Activated CD8-positive, alpha-beta memory T cell treated with anti-CD3 and anti-CD28 coated beads, Interleukin-2, amount 10 ng/mL, durations not matched to agents 7 days and 5 days (primary cell): ENCODE measurements around the gene KIAA0513. TPM values are rescaled to one million over a fixed set of nuclear protein-coding genes. Genes with fewer than 3 reads are reported as not detected.
A peak's percentile ranks its signal among the peaks of the same experiment; 100 is the strongest.
"Not testable (repeated sequence)": the region's sequence is repeated elsewhere in the genome, so short reads cannot be mapped to it uniquely, and the experiment has no call there.

Experiments
- ATAC-seq: fragments of 150-1000 bp; cut with Tn5 transposase; one replicate; pipeline ENCODE4 v1.10.0; 2021; ENCODE audit warnings: moderate library complexity
- CTCF ChIA-PET: fragments of 350-600 bp; sonication (Branson Sonifier 250); formaldehyde crosslinking; loops from one replicate; lab custom pipeline; 2021; ENCODE audit warnings: antibody characterized with exemption; lab: Charles Lee
- DNase-seq: peaks from one replicate; pipeline ENCODE4 v3.0.0-alpha.2; 2020
- H3K27ac Mint-ChIP-seq: one replicate; pipeline ENCODE4 v1.8.0; 2021; ENCODE audit warnings: mild to moderate bottlenecking, mixed read lengths
- H3K27me3 Mint-ChIP-seq: one replicate; pipeline ENCODE4 v1.8.0; 2021; ENCODE audit warnings: mixed read lengths
- H3K36me3 Mint-ChIP-seq: one replicate; pipeline ENCODE4 v1.8.0; 2021; ENCODE audit warnings: mild to moderate bottlenecking, mixed read lengths
- H3K4me1 Mint-ChIP-seq: one replicate; pipeline ENCODE4 v1.8.0; 2021; ENCODE audit warnings: mixed read lengths
- H3K4me3 Mint-ChIP-seq: one replicate; pipeline ENCODE4 v1.8.0; 2021; ENCODE audit warnings: mild to moderate bottlenecking, moderate library complexity, mixed read lengths
- H3K9me3 Mint-ChIP-seq: one replicate; pipeline ENCODE4 v1.8.0; 2022; ENCODE audit warnings: low read depth, mixed read lengths
- total RNA-seq, 2 experiments: library from RNA; stranded (reverse); gene quantifications; one replicate each; pipeline ENCODE4 v1.2.3, GENCODE V29; 2021

KIAA0513 gene
- total RNA-seq, 2 experiments from 2014 or later: 7.9 to 9.6 TPM

- Mint-ChIP-seq H3K27me3 (no peaks in the 10 kb centered on the region), H3K4me1 (peaks cover 31% of the 10 kb centered on the region), H3K27ac (no peak overlapping the region), H3K36me3 (no peaks in the 10 kb centered on the region), H3K4me3 (peak overlapping the region; percentile 86), H3K9me3 (no peaks in the 10 kb centered on the region)
- ATAC-seq (no peak), DNase-seq (no peak)
- CTCF ChIA-PET: interaction anchor here (1.1 to 4.6 kb wide), 8 partner anchors 14 to 589 kb away, joined by 3 to 43 read pairs (median 5); partner anchors contain the start of gene ZDHHC7
Observed at GRCh38 chr16:85026703-85027102, 892 bp upstream of the KIAA0513 start.

GRCh38 chr16:85027958-85028684 lies 526 bp downstream of the KIAA0513 start:
- Mint-ChIP-seq H3K27ac (peak overlapping the region; percentile 87), H3K4me3 (peak overlapping the region; percentile 86), H3K36me3 (no peaks in the 10 kb centered on the region), H3K9me3 (no peaks in the 10 kb centered on the region), H3K27me3 (no peaks in the 10 kb centered on the region), H3K4me1 (peaks cover 31% of the 10 kb centered on the region)
- peak; percentile 1 for ATAC-seq
- CTCF ChIA-PET: interaction anchor here (0.8 to 4.6 kb wide), 13 partner anchors 13 to 588 kb away, joined by 3 to 43 read pairs (median 5); partner anchors contain the start of gene ZDHHC7
- DNase-seq: peak; percentile 54

- CTCF ChIA-PET: interaction anchor here (0.8 to 4.6 kb wide), 7 partner anchors 13 to 86 kb away, joined by 4 to 43 read pairs (median 8); partner anchors contain the start of gene ZDHHC7
- DNase-seq (peak; percentile 84), ATAC-seq (peak; percentile 66)
- H3K36me3 Mint-ChIP-seq: no peaks in the 10 kb centered on the region
- peak overlapping the region; percentile 86 for H3K4me3 Mint-ChIP-seq
- H3K27ac Mint-ChIP-seq: peak overlapping the region; percentile 87
- peaks cover 31% of the 10 kb centered on the region for H3K4me1 Mint-ChIP-seq
- no peaks in the 10 kb centered on the region for H3K27me3 Mint-ChIP-seq
- H3K9me3 Mint-ChIP-seq: no peaks in the 10 kb centered on the region
Observed at GRCh38 chr16:85028685-85029407, 1.3 kb downstream of the KIAA0513 start.

- Mint-ChIP-seq H3K4me1 (peaks cover 31% of the 10 kb centered on the region), H3K36me3 (no peaks in the 10 kb centered on the region), H3K27ac (peak overlapping the region; percentile 87), H3K4me3 (peak overlapping the region; percentile 86), H3K27me3 (no peaks in the 10 kb centered on the region), H3K9me3 (no peaks in the 10 kb centered on the region)
- CTCF ChIA-PET: interaction anchor here (4.6 kb wide), 1 partner anchor 56 kb away, joined by 43 read pairs; no protein-coding TSS in a partner anchor
- DNase-seq (peak; percentile 82), ATAC-seq (peak; percentile 66)
Observed at GRCh38 chr16:85029408-85029784, 1.8 kb downstream of the KIAA0513 start.

GRCh38 chr16:85029981-85030401 lies 2.4 kb downstream of the KIAA0513 start:
- CTCF ChIA-PET: interaction anchor here (1.3 to 4.6 kb wide), 2 partner anchors 56 to 85 kb away, joined by 3 to 43 read pairs; no protein-coding TSS in a partner anchor
- Mint-ChIP-seq H3K36me3 (no peaks in the 10 kb centered on the region), H3K4me3 (no peak overlapping the region), H3K9me3 (no peaks in the 10 kb centered on the region), H3K27ac (no peak overlapping the region), H3K27me3 (no peaks in the 10 kb centered on the region), H3K4me1 (peaks cover 31% of the 10 kb centered on the region)
- ATAC-seq: no peak
- no peak for DNase-seq

- ATAC-seq: no peak
- no peaks in the 10 kb centered on the region for H3K36me3 Mint-ChIP-seq
- no peaks in the 10 kb centered on the region for H3K27me3 Mint-ChIP-seq
- no peak for DNase-seq
- no peak overlapping the region for H3K27ac Mint-ChIP-seq
- H3K9me3 Mint-ChIP-seq: no peaks in the 10 kb centered on the region
- no peak overlapping the region for H3K4me3 Mint-ChIP-seq
- CTCF ChIA-PET: interaction anchor here (0.7 kb wide), 1 partner anchor 55 kb away, joined by 3 read pairs; no protein-coding TSS in a partner anchor
- H3K4me1 Mint-ChIP-seq: peaks cover 31% of the 10 kb centered on the region
Observed at GRCh38 chr16:85031451-85031850, 3.9 kb downstream of the KIAA0513 start.

- H3K27ac Mint-ChIP-seq, H3K36me3 Mint-ChIP-seq, H3K9me3 Mint-ChIP-seq, DNase-seq, H3K4me3 Mint-ChIP-seq, ATAC-seq, CTCF ChIA-PET, H3K27me3 Mint-ChIP-seq: not testable (repeated sequence)
- peaks cover 24% of the 10 kb centered on the region for H3K4me1 Mint-ChIP-seq
Observed at GRCh38 chr16:85032187-85032586, 4.6 kb downstream of the KIAA0513 start.

GRCh38 chr16:85033171-85033570 lies 5.6 kb downstream of the KIAA0513 start:
- Mint-ChIP-seq H3K4me3 (no peak overlapping the region), H3K27ac (no peak overlapping the region), H3K4me1 (peaks cover 20% of the 10 kb centered on the region), H3K9me3 (no peaks in the 10 kb centered on the region), H3K27me3 (no peaks in the 10 kb centered on the region), H3K36me3 (no peaks in the 10 kb centered on the region)
- no peak for DNase-seq
- CTCF ChIA-PET: no interaction called here
- no peak for ATAC-seq

- no peaks in the 10 kb centered on the region for H3K36me3 Mint-ChIP-seq
- H3K4me3 Mint-ChIP-seq: no peak overlapping the region
- CTCF ChIA-PET: no interaction called here
- DNase-seq (no peak), ATAC-seq (no peak)
- no peaks in the 10 kb centered on the region for H3K27me3 Mint-ChIP-seq
- H3K27ac Mint-ChIP-seq: no peak overlapping the region
- H3K4me1 Mint-ChIP-seq: peaks cover 4% of the 10 kb centered on the region
- no peaks in the 10 kb centered on the region for H3K9me3 Mint-ChIP-seq
Observed at GRCh38 chr16:85034591-85035433, 7.2 kb downstream of the KIAA0513 start.

GRCh38 chr16:85036236-85037049 lies 8.8 kb downstream of the KIAA0513 start:
- DNase-seq (no peak), ATAC-seq (no peak)
- no peaks in the 10 kb centered on the region for H3K36me3 Mint-ChIP-seq
- no peak overlapping the region for H3K4me3 Mint-ChIP-seq
- H3K27me3 Mint-ChIP-seq: no peaks in the 10 kb centered on the region
- no peak overlapping the region for H3K27ac Mint-ChIP-seq
- H3K4me1 Mint-ChIP-seq: no peaks in the 10 kb centered on the region
- no peaks in the 10 kb centered on the region for H3K9me3 Mint-ChIP-seq
- CTCF ChIA-PET: no interaction called here

GRCh38 chr16:85037050-85037410 lies 9.4 kb downstream of the KIAA0513 start:
- DNase-seq (no peak), ATAC-seq (no peak)
- Mint-ChIP-seq H3K36me3 (no peaks in the 10 kb centered on the region), H3K4me3 (no peak overlapping the region), H3K27ac (no peak overlapping the region), H3K4me1 (no peaks in the 10 kb centered on the region), H3K27me3 (no peaks in the 10 kb centered on the region), H3K9me3 (no peaks in the 10 kb centered on the region)
- CTCF ChIA-PET: no interaction called here

GRCh38 chr16:85037721-85038120 lies 10.1 kb downstream of the KIAA0513 start:
- Mint-ChIP-seq H3K27me3 (no peaks in the 10 kb centered on the region), H3K4me1 (no peaks in the 10 kb centered on the region), H3K36me3 (no peaks in the 10 kb centered on the region), H3K9me3 (no peaks in the 10 kb centered on the region), H3K27ac (no peak overlapping the region), H3K4me3 (no peak overlapping the region)
- DNase-seq (no peak), ATAC-seq (no peak)
- CTCF ChIA-PET: no interaction called here
